Jurkat, Clone E6-1 (cell line): ENCODE data around the gene ZFYVE28.
"Not testable (repeated sequence)": the region's sequence is repeated elsewhere in the genome, so short reads cannot be mapped to it uniquely, and the experiment has no call there.

Source experiments
- DNase-seq: peaks from one replicate; pipeline ENCODE4 v3.0.0-alpha.2; 2011; ENCODE audit warnings: low read depth, low spot score
- H3K4me3 ChIP-seq: 2 replicates; pipeline ENCODE4 v1.5.1; 2011; ENCODE audit warnings: mild to moderate bottlenecking, low read length, control low read depth, moderate library complexity

The ZFYVE28 gene

GRCh38 chr4:2432004-2432403 lies 13.6 kb upstream of the ZFYVE28 start:
- no peak for DNase-seq
- no peak overlapping the region for H3K4me3 ChIP-seq

- not testable (repeated sequence) for DNase-seq
These were observed 11.7 kb upstream of the ZFYVE28 start for GRCh38 chr4:2429945-2430757.

GRCh38 chr4:2428496-2429213 lies 10.2 kb upstream of the ZFYVE28 start:
- no peak overlapping the region for H3K4me3 ChIP-seq
- DNase-seq: no peak

More at GRCh38 chr4:2429945-2430757, 11.7 kb upstream of the ZFYVE28 start:
- not testable (repeated sequence) for H3K4me3 ChIP-seq

GRCh38 chr4:2427383-2428334 lies 9.2 kb upstream of the ZFYVE28 start:
- DNase-seq: no peak
- H3K4me3 ChIP-seq: no peak overlapping the region

GRCh38 chr4:2426711-2427275 lies 8.3 kb upstream of the ZFYVE28 start:
- no peak overlapping the region for H3K4me3 ChIP-seq
- DNase-seq: no peak

GRCh38 chr4:2426069-2426397 lies 7.6 kb upstream of the ZFYVE28 start:
- DNase-seq: no peak

GRCh38 chr4:2425386-2426068 lies 7.1 kb upstream of the ZFYVE28 start:
- DNase-seq: no peak
- no peak overlapping the region for H3K4me3 ChIP-seq

More at GRCh38 chr4:2426069-2426397, 7.6 kb upstream of the ZFYVE28 start:
- no peak overlapping the region for H3K4me3 ChIP-seq

- no peak for DNase-seq
- no peak overlapping the region for H3K4me3 ChIP-seq
These were observed 6.1 kb upstream of the ZFYVE28 start for GRCh38 chr4:2424581-2424980.

- DNase-seq: no peak
- H3K4me3 ChIP-seq: no peak overlapping the region
These were observed 5.2 kb upstream of the ZFYVE28 start for GRCh38 chr4:2423695-2424094.

GRCh38 chr4:2423066-2423465 lies 4.6 kb upstream of the ZFYVE28 start:
- DNase-seq: no peak
- H3K4me3 ChIP-seq: no peak overlapping the region

GRCh38 chr4:2421928-2422327 lies 3.5 kb upstream of the ZFYVE28 start:
- no peak for DNase-seq
- H3K4me3 ChIP-seq: no peak overlapping the region

- H3K4me3 ChIP-seq: no peak overlapping the region
- no peak for DNase-seq
These were observed 1.4 kb upstream of the ZFYVE28 start for GRCh38 chr4:2419814-2420213.

GRCh38 chr4:2418650-2419571 lies 466 bp upstream of the ZFYVE28 start, which contains the start of gene CFAP99:
TSS of gene CFAP99 (plus strand) at chr4:2418955.
- peak; percentile 92 for DNase-seq
- H3K4me3 ChIP-seq: peak within 1 kb of the TSS; percentile 50

GRCh38 chr4:2417226-2417764 lies 1.1 kb downstream of the ZFYVE28 start:
- no peak overlapping the region for H3K4me3 ChIP-seq
- no peak for DNase-seq

GRCh38 chr4:2416564-2417225 lies 1.8 kb downstream of the ZFYVE28 start:
- DNase-seq: no peak
- no peak overlapping the region for H3K4me3 ChIP-seq

- no peak overlapping the region for H3K4me3 ChIP-seq
- DNase-seq: no peak
These were observed 2.4 kb downstream of the ZFYVE28 start for GRCh38 chr4:2415881-2416563.
